Measurements from ENCODE around the gene KCNF1.

KCNF1 gene

DNA sequence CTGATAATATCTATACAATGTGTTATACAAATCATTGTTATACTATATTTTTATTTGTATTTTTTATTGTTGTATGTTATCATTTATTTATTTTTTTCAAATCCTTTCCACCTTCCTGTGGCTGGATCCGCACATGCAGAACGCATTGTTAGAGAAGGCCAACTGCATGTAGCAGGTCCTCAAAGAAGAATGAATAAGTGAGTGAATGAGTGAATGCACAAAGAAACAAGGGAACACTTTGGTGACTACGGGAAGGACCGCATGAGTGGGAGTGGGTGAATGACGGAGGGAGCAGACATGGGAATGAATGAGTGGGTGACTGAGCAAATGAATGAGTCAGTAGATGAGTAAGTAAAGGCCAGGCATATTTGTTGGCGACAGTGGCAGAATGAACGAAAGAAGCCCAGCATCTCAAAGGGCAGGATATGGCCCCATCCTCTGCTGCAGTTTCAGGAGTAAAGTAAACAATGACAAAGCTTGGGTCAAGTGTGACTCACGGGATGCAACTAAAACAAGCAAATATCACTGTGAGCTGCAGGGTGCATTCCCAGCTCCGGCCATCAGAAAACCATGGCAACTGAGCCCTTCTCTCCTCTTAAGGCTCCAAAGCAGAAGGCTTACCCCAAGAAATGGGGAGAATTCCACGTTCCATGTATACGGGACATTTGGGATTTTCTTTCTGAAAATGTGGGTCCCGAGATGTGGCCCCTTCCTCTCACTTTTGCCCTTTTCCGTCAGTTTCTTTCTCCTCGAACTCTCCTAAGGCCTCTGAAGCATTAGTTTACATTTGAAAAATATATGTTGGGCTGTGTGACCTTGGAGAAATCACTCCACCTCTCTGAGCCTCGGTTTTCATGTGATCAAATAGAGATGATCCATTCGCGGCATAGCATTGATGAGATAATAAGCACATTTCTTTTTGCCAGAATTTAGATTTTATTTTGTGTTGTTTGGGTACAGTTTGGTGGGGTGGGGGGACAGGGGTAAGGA lies 24.5 kb downstream of the KCNF1 start:
- Histone ChIP-seq H3K36me3 (ENCODE audit: insufficient read depth, insufficient read length, low read length) (no peaks in the 10 kb centered on the region), H3K27me3 (ENCODE audit: insufficient read depth, insufficient read length) (no peaks in the 10 kb centered on the region), H3K9ac (ENCODE audit: insufficient read length, low read depth) (no peak overlapping the region), H3K9me3 (ENCODE audit: insufficient read depth, low read length) (no peaks in the 10 kb centered on the region), H3K4me1 (ENCODE audit: insufficient read depth, insufficient read length) (peaks cover 13% of the 10 kb centered on the region), H3K4me3 (ENCODE audit: insufficient read length, low read depth) (no peak overlapping the region)
- no peak for TF ChIP-seq ZNF274 (IDR thresholded peaks at IDR 0.05; ENCODE audit: low read depth, low read length)
- no peak for TF ChIP-seq YY1 (IDR thresholded peaks at IDR 0.05; ENCODE audit: insufficient read depth, insufficient read length)
- no peak for TF ChIP-seq SUZ12 (IDR thresholded peaks at IDR 0.05; ENCODE audit: extremely low read depth, insufficient read depth, insufficient read length)
- DNase-seq (ENCODE audit: low read depth, low spot score) = peak; percentile 83

DNA sequence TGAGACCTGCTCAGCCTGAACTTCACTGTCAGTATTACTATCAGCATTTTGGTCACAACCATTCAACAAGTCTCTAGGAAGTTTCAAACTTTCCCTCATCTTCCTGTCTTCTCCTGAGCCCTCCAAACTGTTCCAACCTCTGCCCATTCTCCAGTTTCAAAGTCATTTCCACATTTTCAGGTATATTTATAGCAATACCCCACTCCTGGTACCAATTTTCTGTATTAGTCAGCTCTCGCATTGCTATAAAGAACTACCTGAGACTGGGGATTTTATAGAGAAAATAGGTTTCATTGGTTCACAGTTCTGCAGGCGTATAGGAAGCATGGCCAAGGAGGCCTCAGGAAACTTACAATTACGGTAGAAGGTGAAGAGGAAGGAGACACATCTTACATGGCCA lies 27.3 kb downstream of the KCNF1 start:
- no peaks in the 10 kb centered on the region for H3K36me3 ChIP-seq (ENCODE audit: insufficient read depth, insufficient read length, low read length)
- peaks cover 11% of the 10 kb centered on the region for H3K4me1 ChIP-seq (ENCODE audit: insufficient read depth, insufficient read length)
- no peaks in the 10 kb centered on the region for H3K27me3 ChIP-seq (ENCODE audit: insufficient read depth, insufficient read length)
- no peak for DNase-seq (ENCODE audit: low read depth, low spot score)
- no peaks in the 10 kb centered on the region for H3K9me3 ChIP-seq (ENCODE audit: insufficient read depth, low read length)
- no peak overlapping the region for H3K4me3 ChIP-seq (ENCODE audit: insufficient read length, low read depth)
- no peak overlapping the region for H3K9ac ChIP-seq (ENCODE audit: insufficient read length, low read depth)
- no peak for TF ChIP-seq ZNF274 (IDR thresholded peaks at IDR 0.05; ENCODE audit: low read depth, low read length)
- no peak for TF ChIP-seq SUZ12 (IDR thresholded peaks at IDR 0.05; ENCODE audit: extremely low read depth, insufficient read depth, insufficient read length)
- no peak for TF ChIP-seq YY1 (IDR thresholded peaks at IDR 0.05; ENCODE audit: insufficient read depth, insufficient read length)

DNA sequence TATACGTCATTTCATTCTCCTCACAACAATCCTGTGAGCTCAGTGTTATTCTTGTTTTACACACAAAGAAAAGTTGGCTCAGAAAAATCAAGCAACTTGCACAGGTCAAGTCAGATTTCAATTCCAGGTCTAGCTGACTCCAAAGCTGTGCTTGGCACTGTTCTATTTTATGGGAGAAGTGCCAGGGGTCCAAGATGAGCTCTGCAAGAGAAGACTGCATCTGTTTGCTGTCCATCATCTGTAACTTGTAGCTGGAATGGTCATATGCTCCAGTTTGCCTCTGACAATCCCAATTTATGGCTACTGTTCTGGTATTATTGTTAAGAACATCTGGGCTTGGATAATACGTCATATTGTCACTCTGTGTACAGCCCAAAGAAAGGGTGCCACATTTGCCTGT lies 28.9 kb downstream of the KCNF1 start:
- H3K9ac ChIP-seq (ENCODE audit: insufficient read length, low read depth) = no peak overlapping the region
- TF ChIP-seq ZNF274 (IDR thresholded peaks at IDR 0.05; ENCODE audit: low read depth, low read length) (no peak), YY1 (IDR thresholded peaks at IDR 0.05; ENCODE audit: insufficient read depth, insufficient read length) (no peak), SUZ12 (IDR thresholded peaks at IDR 0.05; ENCODE audit: extremely low read depth, insufficient read depth, insufficient read length) (no peak)
- H3K36me3 ChIP-seq (ENCODE audit: insufficient read depth, insufficient read length, low read length) = no peaks in the 10 kb centered on the region
- H3K4me3 ChIP-seq (ENCODE audit: insufficient read length, low read depth) = no peak overlapping the region
- no peaks in the 10 kb centered on the region for H3K27me3 ChIP-seq (ENCODE audit: insufficient read depth, insufficient read length)
- H3K9me3 ChIP-seq (ENCODE audit: insufficient read depth, low read length) = no peaks in the 10 kb centered on the region
- DNase-seq (ENCODE audit: low read depth, low spot score) = no peak
- H3K4me1 ChIP-seq (ENCODE audit: insufficient read depth, insufficient read length) = peaks cover 3% of the 10 kb centered on the region

DNA sequence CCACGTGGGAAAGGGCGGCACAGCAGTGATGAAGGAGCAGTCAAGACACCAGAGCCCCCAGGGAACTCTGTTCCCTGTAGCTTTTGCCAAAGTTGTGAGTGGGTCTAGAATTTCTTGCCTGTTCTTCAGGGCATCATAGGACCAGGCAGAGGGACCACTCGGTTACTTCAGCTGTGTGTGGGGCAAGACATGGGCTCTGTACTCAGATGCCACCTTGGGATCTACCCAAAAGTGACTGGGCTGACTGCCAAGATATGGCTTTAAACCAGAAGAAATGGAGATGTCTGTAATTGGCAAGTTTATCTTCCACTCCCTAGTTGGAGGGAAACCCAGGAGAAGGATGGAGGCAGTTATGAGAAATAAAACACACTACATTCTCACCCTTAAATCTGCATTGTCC lies 29.6 kb downstream of the KCNF1 start:
- TF ChIP-seq YY1 (IDR thresholded peaks at IDR 0.05; ENCODE audit: insufficient read depth, insufficient read length) (no peak), ZNF274 (IDR thresholded peaks at IDR 0.05; ENCODE audit: low read depth, low read length) (no peak), SUZ12 (IDR thresholded peaks at IDR 0.05; ENCODE audit: extremely low read depth, insufficient read depth, insufficient read length) (no peak)
- Histone ChIP-seq H3K36me3 (ENCODE audit: insufficient read depth, insufficient read length, low read length) (no peaks in the 10 kb centered on the region), H3K9me3 (ENCODE audit: insufficient read depth, low read length) (no peaks in the 10 kb centered on the region), H3K27me3 (ENCODE audit: insufficient read depth, insufficient read length) (no peaks in the 10 kb centered on the region), H3K9ac (ENCODE audit: insufficient read length, low read depth) (no peak overlapping the region), H3K4me1 (ENCODE audit: insufficient read depth, insufficient read length) (peaks cover 2% of the 10 kb centered on the region), H3K4me3 (ENCODE audit: insufficient read length, low read depth) (no peak overlapping the region)
- no peak for DNase-seq (ENCODE audit: low read depth, low spot score)

DNA sequence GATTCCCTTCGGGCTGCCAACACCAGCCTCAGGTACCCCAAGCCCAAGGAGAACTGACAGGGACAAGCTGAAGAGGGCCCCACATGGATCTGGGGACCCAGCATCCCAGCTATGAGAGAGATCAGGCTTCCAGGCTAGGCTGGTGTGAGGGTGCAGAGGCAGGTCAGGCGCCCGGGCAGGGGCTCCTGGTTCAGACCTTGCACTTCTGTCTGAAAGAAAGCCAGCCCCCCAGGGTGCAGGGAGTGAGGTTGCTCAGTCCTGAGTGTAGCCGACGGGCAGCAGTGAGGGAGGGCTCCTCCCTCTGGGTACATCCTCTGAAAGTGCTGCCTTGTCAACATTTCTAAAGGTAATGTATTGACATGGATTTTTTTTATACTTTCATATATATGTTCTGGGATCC lies 33.1 kb downstream of the KCNF1 start:
- DNase-seq (ENCODE audit: low read depth, low spot score) = no peak
- Histone ChIP-seq H3K4me1 (ENCODE audit: insufficient read depth, insufficient read length) (peaks cover 6% of the 10 kb centered on the region), H3K36me3 (ENCODE audit: insufficient read depth, insufficient read length, low read length) (no peaks in the 10 kb centered on the region), H3K9me3 (ENCODE audit: insufficient read depth, low read length) (no peaks in the 10 kb centered on the region; the same call in 1 of the 2 replicates), H3K9ac (ENCODE audit: insufficient read length, low read depth) (no peak overlapping the region), H3K27me3 (ENCODE audit: insufficient read depth, insufficient read length) (no peaks in the 10 kb centered on the region), H3K4me3 (ENCODE audit: insufficient read length, low read depth) (no peak overlapping the region)
- TF ChIP-seq YY1 (IDR thresholded peaks at IDR 0.05; ENCODE audit: insufficient read depth, insufficient read length) = no peak
- TF ChIP-seq ZNF274 (IDR thresholded peaks at IDR 0.05; ENCODE audit: low read depth, low read length) = no peak
- no peak for TF ChIP-seq SUZ12 (IDR thresholded peaks at IDR 0.05; ENCODE audit: extremely low read depth, insufficient read depth, insufficient read length)

DNA sequence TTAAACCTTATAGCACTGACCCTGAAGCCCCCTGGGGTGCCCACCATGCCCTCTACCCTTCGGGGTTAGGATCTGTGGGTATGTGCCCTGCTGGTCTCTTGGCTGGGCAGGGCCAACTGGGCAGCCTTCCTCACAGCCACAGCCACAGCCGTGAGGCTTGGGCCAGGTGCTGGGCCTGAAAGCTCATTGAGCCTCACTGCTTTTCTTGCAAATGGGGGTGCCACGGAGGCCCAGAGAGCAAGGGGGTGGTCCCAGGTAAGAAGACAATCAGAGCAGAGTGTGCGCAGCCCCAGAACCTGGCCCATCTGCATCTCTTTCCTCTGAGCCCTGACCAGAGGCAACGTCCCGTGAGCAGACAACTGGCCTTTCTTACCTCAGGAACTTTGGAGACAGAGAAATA lies 34.7 kb downstream of the KCNF1 start:
- TF ChIP-seq YY1 (IDR thresholded peaks at IDR 0.05; ENCODE audit: insufficient read depth, insufficient read length) (no peak), SUZ12 (IDR thresholded peaks at IDR 0.05; ENCODE audit: extremely low read depth, insufficient read depth, insufficient read length) (no peak), ZNF274 (IDR thresholded peaks at IDR 0.05; ENCODE audit: low read depth, low read length) (no peak)
- Histone ChIP-seq H3K4me3 (ENCODE audit: insufficient read length, low read depth) (no peak overlapping the region), H3K9me3 (ENCODE audit: insufficient read depth, low read length) (no peaks in the 10 kb centered on the region; the same call in 1 of the 2 replicates), H3K36me3 (ENCODE audit: insufficient read depth, insufficient read length, low read length) (no peaks in the 10 kb centered on the region), H3K27me3 (ENCODE audit: insufficient read depth, insufficient read length) (no peaks in the 10 kb centered on the region), H3K9ac (ENCODE audit: insufficient read length, low read depth) (no peak overlapping the region), H3K4me1 (ENCODE audit: insufficient read depth, insufficient read length) (peaks cover 6% of the 10 kb centered on the region)
- DNase-seq (ENCODE audit: low read depth, low spot score) = no peak

DNA sequence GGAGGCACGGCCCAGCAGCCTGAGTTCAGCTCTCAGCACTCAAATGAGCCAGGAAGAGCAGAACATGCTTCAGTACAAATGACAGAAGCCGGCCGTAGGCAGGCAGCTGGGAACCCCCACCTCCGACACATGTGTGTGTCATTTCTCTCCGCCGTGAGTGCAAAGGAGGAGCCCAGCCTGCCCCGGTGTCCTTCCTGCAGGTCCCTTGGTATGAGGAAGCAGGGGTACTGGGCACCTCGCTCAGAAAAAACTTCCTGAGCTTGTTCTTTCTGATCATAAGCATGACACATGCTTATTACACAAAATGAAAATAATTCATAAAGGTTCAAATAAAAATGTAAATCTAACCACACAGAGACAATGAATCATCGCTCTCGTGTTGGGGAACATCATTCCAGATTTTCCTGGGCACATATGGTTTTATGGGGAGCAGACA lies 35.3 kb downstream of the KCNF1 start:
- peaks cover 9% of the 10 kb centered on the region for H3K4me1 ChIP-seq (ENCODE audit: insufficient read depth, insufficient read length)
- no peaks in the 10 kb centered on the region; the same call in 1 of the 2 replicates for H3K9me3 ChIP-seq (ENCODE audit: insufficient read depth, low read length)
- DNase-seq (ENCODE audit: low read depth, low spot score) = no peak
- no peak overlapping the region for H3K9ac ChIP-seq (ENCODE audit: insufficient read length, low read depth)
- H3K27me3 ChIP-seq (ENCODE audit: insufficient read depth, insufficient read length) = no peaks in the 10 kb centered on the region
- no peak overlapping the region for H3K4me3 ChIP-seq (ENCODE audit: insufficient read length, low read depth)
- no peaks in the 10 kb centered on the region for H3K36me3 ChIP-seq (ENCODE audit: insufficient read depth, insufficient read length, low read length)
- no peak for TF ChIP-seq YY1 (IDR thresholded peaks at IDR 0.05; ENCODE audit: insufficient read depth, insufficient read length)
- TF ChIP-seq ZNF274 (IDR thresholded peaks at IDR 0.05; ENCODE audit: low read depth, low read length) = no peak
- TF ChIP-seq SUZ12 (IDR thresholded peaks at IDR 0.05; ENCODE audit: extremely low read depth, insufficient read depth, insufficient read length) = no peak
